Measurements from ENCODE around the gene SF3B2. TPM values are rescaled to one million over a fixed set of nuclear protein-coding genes. Genes with fewer than 3 reads are reported as not detected.
"Not testable (repeated sequence)": the region's sequence is repeated elsewhere in the genome, so short reads cannot be mapped to it uniquely, and the experiment has no call there.

SF3B2 gene
- total and polyA plus RNA-seq, 9 donors = 96.9 to 168 (median 137) TPM

GRCh38 chr11:66082946-66083698 lies 31.0 kb downstream of the SF3B2 start:
- peaks cover 5% of the 10 kb centered on the region for H3K36me3 ChIP-seq (ENCODE audit: control insufficient read depth, insufficient read depth, low read length)
- H3K4me1 ChIP-seq (ENCODE audit: control insufficient read depth, insufficient read depth, low read length) = peaks cover 7% of the 10 kb centered on the region
- no peaks in the 10 kb centered on the region for H3K9me3 ChIP-seq (replicated peaks; ENCODE audit: control insufficient read depth, low read depth, low read length)
- no peak overlapping the region for H3K27ac ChIP-seq (ENCODE audit: low read length)
- H3K27me3 ChIP-seq (ENCODE audit: control insufficient read depth, insufficient read depth, low read length) = no peaks in the 10 kb centered on the region
- WGBS (ENCODE audit: insufficient coverage) = no CpG with 5 or more reads among the region's 4 CpGs
- DNase-seq = no peak
- no peak overlapping the region for H3K4me3 ChIP-seq (ENCODE audit: low read length)

- Histone ChIP-seq H3K4me3 (ENCODE audit: low read length) (no peak overlapping the region), H3K4me1 (ENCODE audit: control insufficient read depth, insufficient read depth, low read length) (peaks cover 7% of the 10 kb centered on the region), H3K27me3 (ENCODE audit: control insufficient read depth, insufficient read depth, low read length) (no peaks in the 10 kb centered on the region), H3K27ac (ENCODE audit: low read length) (no peak overlapping the region), H3K36me3 (ENCODE audit: control insufficient read depth, insufficient read depth, low read length) (peaks cover 5% of the 10 kb centered on the region), H3K9me3 (replicated peaks; ENCODE audit: control insufficient read depth, low read depth, low read length) (no peaks in the 10 kb centered on the region)
- no peak for DNase-seq
- WGBS (ENCODE audit: insufficient coverage) = 80% methylated on average over 3 of the region's 3 CpGs
Measured at GRCh38 chr11:66083767-66084166, 31.6 kb downstream of the SF3B2 start.

GRCh38 chr11:66084821-66085475 lies 32.8 kb downstream of the SF3B2 start:
- no peak overlapping the region for H3K27ac ChIP-seq (ENCODE audit: low read length)
- no CpG with 5 or more reads among the region's 3 CpGs for WGBS (ENCODE audit: insufficient coverage)

GRCh38 chr11:66087148-66087908 lies 35.2 kb downstream of the SF3B2 start:
- WGBS (ENCODE audit: insufficient coverage) = 87% methylated on average over 5 of the region's 9 CpGs
- no peaks in the 10 kb centered on the region for H3K9me3 ChIP-seq (replicated peaks; ENCODE audit: control insufficient read depth, low read depth, low read length)
- H3K36me3 ChIP-seq (ENCODE audit: control insufficient read depth, insufficient read depth, low read length) = no peaks in the 10 kb centered on the region
- H3K4me3 ChIP-seq (ENCODE audit: low read length) = no peak overlapping the region
- peaks cover 4% of the 10 kb centered on the region for H3K4me1 ChIP-seq (ENCODE audit: control insufficient read depth, insufficient read depth, low read length)
- no peaks in the 10 kb centered on the region for H3K27me3 ChIP-seq (ENCODE audit: control insufficient read depth, insufficient read depth, low read length)
- DNase-seq = no peak
- no peak overlapping the region for H3K27ac ChIP-seq (ENCODE audit: low read length)

More at GRCh38 chr11:66084821-66085475, 32.8 kb downstream of the SF3B2 start:
- Histone ChIP-seq H3K27me3 (ENCODE audit: control insufficient read depth, insufficient read depth, low read length) (no peaks in the 10 kb centered on the region), H3K4me3 (ENCODE audit: low read length) (no peak overlapping the region), H3K4me1 (ENCODE audit: control insufficient read depth, insufficient read depth, low read length) (peaks cover 7% of the 10 kb centered on the region), H3K9me3 (replicated peaks; ENCODE audit: control insufficient read depth, low read depth, low read length) (no peaks in the 10 kb centered on the region), H3K36me3 (ENCODE audit: control insufficient read depth, insufficient read depth, low read length) (no peaks in the 10 kb centered on the region)
- DNase-seq = no peak

GRCh38 chr11:66089067-66089466 lies 36.9 kb downstream of the SF3B2 start:
- Histone ChIP-seq H3K27ac (ENCODE audit: low read length) (no peak overlapping the region), H3K4me3 (ENCODE audit: low read length) (no peak overlapping the region), H3K36me3 (ENCODE audit: control insufficient read depth, insufficient read depth, low read length) (no peaks in the 10 kb centered on the region), H3K27me3 (ENCODE audit: control insufficient read depth, insufficient read depth, low read length) (no peaks in the 10 kb centered on the region), H3K9me3 (replicated peaks; ENCODE audit: control insufficient read depth, low read depth, low read length) (no peaks in the 10 kb centered on the region), H3K4me1 (ENCODE audit: control insufficient read depth, insufficient read depth, low read length) (peaks cover under 1% of the 10 kb centered on the region)
- WGBS (ENCODE audit: insufficient coverage) = no CpG with 5 or more reads among the region's 3 CpGs
- no peak for DNase-seq

GRCh38 chr11:66090288-66090687 lies 38.1 kb downstream of the SF3B2 start:
- no CpG with 5 or more reads among the region's 4 CpGs for WGBS (ENCODE audit: insufficient coverage)
- DNase-seq = no peak
- H3K27ac ChIP-seq (ENCODE audit: low read length) = no peak overlapping the region
- H3K4me3 ChIP-seq (ENCODE audit: low read length) = no peak overlapping the region
- no peaks in the 10 kb centered on the region for H3K9me3 ChIP-seq (replicated peaks; ENCODE audit: control insufficient read depth, low read depth, low read length)
- no peaks in the 10 kb centered on the region for H3K4me1 ChIP-seq (ENCODE audit: control insufficient read depth, insufficient read depth, low read length)
- H3K36me3 ChIP-seq (ENCODE audit: control insufficient read depth, insufficient read depth, low read length) = no peaks in the 10 kb centered on the region
- no peaks in the 10 kb centered on the region for H3K27me3 ChIP-seq (ENCODE audit: control insufficient read depth, insufficient read depth, low read length)

- H3K36me3 ChIP-seq (ENCODE audit: control insufficient read depth, insufficient read depth, low read length); H3K27me3 ChIP-seq (ENCODE audit: control insufficient read depth, insufficient read depth, low read length); H3K4me3 ChIP-seq (ENCODE audit: low read length); DNase-seq; H3K4me1 ChIP-seq (ENCODE audit: control insufficient read depth, insufficient read depth, low read length); H3K27ac ChIP-seq (ENCODE audit: low read length); H3K9me3 ChIP-seq (replicated peaks; ENCODE audit: control insufficient read depth, low read depth, low read length): not testable (repeated sequence)
- no CpG with 5 or more reads among the region's 2 CpGs for WGBS (ENCODE audit: insufficient coverage)
Measured at GRCh38 chr11:66092125-66092524, 40.0 kb downstream of the SF3B2 start.

GRCh38 chr11:66099746-66100145 lies 47.6 kb downstream of the SF3B2 start:
- not testable (repeated sequence) for DNase-seq; H3K4me1 ChIP-seq (ENCODE audit: control insufficient read depth, insufficient read depth, low read length); H3K4me3 ChIP-seq (ENCODE audit: low read length); H3K9me3 ChIP-seq (replicated peaks; ENCODE audit: control insufficient read depth, low read depth, low read length); H3K27ac ChIP-seq (ENCODE audit: low read length); H3K27me3 ChIP-seq (ENCODE audit: control insufficient read depth, insufficient read depth, low read length); H3K36me3 ChIP-seq (ENCODE audit: control insufficient read depth, insufficient read depth, low read length)
- 89% methylated on average over 8 of the region's 10 CpGs for WGBS (ENCODE audit: insufficient coverage)

- Histone ChIP-seq H3K27me3 (ENCODE audit: control insufficient read depth, insufficient read depth, low read length) (no peaks in the 10 kb centered on the region), H3K9me3 (replicated peaks; ENCODE audit: control insufficient read depth, low read depth, low read length) (no peaks in the 10 kb centered on the region), H3K4me3 (ENCODE audit: low read length) (no peak overlapping the region), H3K27ac (ENCODE audit: low read length) (peak overlapping the region; percentile 55), H3K4me1 (ENCODE audit: control insufficient read depth, insufficient read depth, low read length) (peaks cover 2% of the 10 kb centered on the region), H3K36me3 (ENCODE audit: control insufficient read depth, insufficient read depth, low read length) (no peaks in the 10 kb centered on the region)
- WGBS (ENCODE audit: insufficient coverage) = 32% methylated on average over 7 of the region's 14 CpGs
- DNase-seq = peak; percentile 85
Measured at GRCh38 chr11:66100272-66101065, 48.3 kb downstream of the SF3B2 start.
